Measurements from ENCODE around the gene TMEM240.

TMEM240 gene

DNA sequence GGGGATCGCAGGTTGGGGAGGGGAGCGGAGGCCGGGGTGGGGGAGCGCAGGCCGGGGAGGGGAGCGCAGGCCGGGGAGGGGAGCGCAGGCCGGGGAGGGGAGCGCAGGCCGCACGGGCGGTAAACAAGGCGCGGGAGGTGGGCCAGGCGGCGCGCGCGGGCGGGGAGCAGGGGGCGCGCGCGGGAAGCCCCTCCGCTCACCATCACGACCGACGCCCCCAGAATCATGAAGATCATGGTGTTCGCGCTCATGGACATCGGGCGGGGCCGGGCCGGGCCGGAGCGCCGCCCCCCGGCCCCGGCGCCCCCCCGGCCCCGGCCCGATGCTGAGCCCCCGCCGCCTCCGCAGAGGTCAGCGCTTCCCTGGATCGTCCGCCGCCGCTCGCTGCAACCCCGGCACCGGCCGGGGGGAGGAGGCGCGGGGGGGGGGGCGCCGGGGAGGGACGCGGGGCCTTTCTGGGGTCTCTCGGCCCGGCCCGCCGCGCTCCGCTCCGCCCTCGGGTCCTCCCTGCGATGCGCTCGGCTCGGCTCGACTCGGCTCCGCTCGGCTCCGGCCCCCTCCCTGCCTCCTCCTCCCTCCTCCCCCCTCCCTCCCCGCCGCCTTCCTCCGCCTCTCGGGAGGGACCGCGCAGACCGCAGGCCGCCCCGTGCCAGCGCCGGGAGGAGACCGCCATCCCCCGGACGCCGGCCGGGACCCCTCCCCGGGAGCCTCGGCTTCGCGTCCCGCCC is at the start of gene TMEM240:
TSS of gene TMEM240 (minus strand) at position 535 of the 728 bp plus-strand sequence. CDS start at position 257, 278 bp downstream.
- TF ChIP-seq JUND (IDR thresholded peaks at IDR 0.05; ENCODE audit: low read depth): no peak
- no peak for DNase-seq (ENCODE audit: low read depth in 1 of 2, low spot score in 1 of 2)
- in situ Hi-C loops (cut with HindIII; ENCODE audit: low pct_unique_long_range_greater_than_20kb, low sequenced_read_pairs): no loop called here

DNA sequence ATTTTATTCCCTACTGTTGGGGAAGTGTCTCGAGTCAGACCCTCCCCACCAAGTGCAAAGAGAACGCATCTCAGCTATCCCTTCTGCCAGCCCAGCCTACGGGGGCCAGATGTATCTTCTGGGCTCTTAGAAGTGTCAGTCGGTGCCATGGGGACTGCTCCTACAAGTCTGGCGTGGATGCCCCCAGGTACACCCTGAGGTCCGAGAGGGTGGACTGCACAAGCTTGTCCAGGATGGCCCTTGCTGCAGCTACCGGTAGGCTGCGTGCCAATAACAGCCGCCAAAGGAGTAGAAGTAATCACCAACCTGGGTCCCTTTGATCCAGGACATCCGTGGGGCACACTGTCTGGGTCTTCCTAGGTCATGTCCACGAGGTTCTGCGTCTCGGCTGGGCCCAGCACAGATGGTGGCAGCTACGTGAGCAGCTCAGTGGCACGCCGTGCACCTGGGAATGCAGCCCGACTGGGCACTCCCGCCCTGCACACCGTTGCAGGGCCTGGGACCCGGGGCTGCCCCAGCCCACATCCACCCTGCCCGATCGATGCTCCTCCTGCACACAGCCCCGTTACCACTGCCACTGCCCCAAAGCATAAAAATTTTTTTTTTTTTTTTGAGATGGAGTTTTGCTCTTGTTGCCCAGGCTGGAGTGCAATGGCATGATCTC is 43.1 kb upstream of the TMEM240 start:
- TF ChIP-seq JUND (IDR thresholded peaks at IDR 0.05; ENCODE audit: low read depth): no peak
- no peak for DNase-seq (ENCODE audit: low read depth in 1 of 2, low spot score in 1 of 2)
- in situ Hi-C loops (cut with HindIII; ENCODE audit: low pct_unique_long_range_greater_than_20kb, low sequenced_read_pairs): no loop called here

DNA sequence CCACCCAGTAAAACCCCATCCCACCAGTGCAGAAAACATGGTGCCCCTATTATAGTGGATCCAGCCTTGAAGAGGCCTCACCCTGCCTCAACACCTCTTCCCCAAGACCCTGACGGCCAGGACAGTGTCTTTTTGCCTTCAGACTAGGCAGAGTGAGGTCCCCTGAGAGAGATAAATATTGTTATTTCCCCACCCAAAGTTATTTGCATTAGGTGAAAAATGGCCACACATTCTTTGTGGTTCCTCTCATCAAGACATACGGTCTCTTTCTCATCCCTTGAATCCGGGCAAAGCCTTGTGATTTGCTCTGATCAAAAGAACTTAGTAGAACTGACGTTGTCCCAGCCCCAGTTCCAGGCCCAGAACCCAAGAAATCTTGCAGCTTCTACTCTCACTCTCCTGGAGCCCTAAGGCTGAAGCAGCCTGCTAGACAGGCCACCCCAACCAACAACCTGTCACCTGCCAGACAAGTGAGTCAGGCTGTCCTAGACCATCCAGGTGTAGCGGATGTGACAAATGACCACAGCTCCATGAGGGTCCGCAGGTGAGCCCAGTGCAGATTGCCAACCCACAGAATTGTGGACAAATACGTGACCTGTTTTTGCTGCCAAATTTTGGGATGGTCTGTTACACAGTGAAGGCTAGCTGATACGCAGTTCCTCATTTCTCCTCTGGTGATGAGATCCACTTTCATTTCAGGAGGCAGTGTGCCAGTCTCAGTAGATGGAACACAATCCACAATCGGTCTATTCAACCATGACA is 42.3 kb upstream of the TMEM240 start:
- no peak for TF ChIP-seq JUND (IDR thresholded peaks at IDR 0.05; ENCODE audit: low read depth)
- no peak for DNase-seq (ENCODE audit: low read depth in 1 of 2, low spot score in 1 of 2)
- in situ Hi-C loops (cut with HindIII; ENCODE audit: low pct_unique_long_range_greater_than_20kb, low sequenced_read_pairs): no loop called here

DNA sequence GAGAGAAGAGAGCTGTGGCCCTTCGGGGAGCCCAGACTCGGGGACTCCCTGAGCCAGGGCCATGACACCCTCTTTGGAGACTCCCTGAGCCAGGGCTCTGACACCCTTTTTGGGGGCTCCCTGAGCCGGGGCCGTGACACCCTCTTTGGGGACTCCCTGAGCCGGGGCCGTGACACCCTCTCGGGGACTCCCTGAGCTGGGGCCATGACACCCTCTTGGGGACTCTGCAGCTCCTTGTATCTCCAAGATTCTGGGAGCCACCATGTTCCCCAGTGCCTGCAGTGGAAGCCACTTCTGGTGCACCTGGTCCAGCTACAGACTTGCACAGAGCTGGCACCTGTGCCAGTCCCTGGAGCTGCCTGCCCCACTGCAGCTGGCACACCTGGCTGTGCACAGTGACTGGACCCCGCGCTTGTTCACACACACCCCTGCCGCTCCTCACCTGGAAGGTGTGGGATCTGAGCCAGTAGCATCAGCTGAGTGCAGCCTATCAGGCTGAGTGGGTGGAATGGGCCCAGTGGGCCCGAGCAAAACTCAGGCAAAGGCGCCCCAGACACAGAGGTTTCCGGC is 38.0 kb upstream of the TMEM240 start:
- DNase-seq (ENCODE audit: low read depth in 1 of 2, low spot score in 1 of 2): no peak
- in situ Hi-C loops (cut with HindIII; ENCODE audit: low pct_unique_long_range_greater_than_20kb, low sequenced_read_pairs): no loop called here

DNA sequence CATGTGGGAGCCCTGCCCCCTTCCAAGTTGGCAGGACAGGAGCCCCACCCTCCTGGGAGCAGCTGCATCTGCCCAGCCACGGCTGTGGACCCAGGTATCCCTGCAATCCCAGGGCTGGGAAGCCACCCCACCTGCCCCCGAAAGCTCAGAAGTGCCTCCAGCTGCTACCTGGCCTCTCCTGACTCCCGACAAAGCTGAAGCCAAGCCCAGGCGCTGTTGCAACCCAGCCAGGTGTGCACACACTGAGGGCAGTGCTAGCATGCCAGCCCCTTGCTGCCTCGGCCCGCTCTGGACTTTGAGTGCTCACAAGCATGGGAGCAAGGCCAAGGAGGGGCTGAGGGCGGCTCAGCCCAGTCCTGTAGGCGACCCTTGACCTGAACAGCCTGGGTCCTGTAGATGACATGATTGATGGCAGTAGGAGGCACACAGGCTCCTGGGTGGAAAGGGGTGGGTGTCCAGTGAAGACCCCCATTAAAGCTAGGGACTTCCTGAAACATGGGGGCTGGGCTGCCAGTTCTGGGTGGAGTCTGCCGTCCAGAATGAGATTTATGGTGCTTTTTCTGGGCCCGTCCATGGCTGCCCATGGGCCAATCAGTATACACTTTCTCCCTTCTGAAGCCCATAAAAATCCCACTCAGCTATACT is 37.1 kb upstream of the TMEM240 start:
- DNase-seq (ENCODE audit: low read depth in 1 of 2, low spot score in 1 of 2): no peak
- TF ChIP-seq JUND (IDR thresholded peaks at IDR 0.05; ENCODE audit: low read depth): no peak
- in situ Hi-C loops (cut with HindIII; ENCODE audit: low pct_unique_long_range_greater_than_20kb, low sequenced_read_pairs): no loop called here

More for the DNA sequence above, 38.0 kb upstream of the TMEM240 start:
- no peak for TF ChIP-seq JUND (IDR thresholded peaks at IDR 0.05; ENCODE audit: low read depth)

DNA sequence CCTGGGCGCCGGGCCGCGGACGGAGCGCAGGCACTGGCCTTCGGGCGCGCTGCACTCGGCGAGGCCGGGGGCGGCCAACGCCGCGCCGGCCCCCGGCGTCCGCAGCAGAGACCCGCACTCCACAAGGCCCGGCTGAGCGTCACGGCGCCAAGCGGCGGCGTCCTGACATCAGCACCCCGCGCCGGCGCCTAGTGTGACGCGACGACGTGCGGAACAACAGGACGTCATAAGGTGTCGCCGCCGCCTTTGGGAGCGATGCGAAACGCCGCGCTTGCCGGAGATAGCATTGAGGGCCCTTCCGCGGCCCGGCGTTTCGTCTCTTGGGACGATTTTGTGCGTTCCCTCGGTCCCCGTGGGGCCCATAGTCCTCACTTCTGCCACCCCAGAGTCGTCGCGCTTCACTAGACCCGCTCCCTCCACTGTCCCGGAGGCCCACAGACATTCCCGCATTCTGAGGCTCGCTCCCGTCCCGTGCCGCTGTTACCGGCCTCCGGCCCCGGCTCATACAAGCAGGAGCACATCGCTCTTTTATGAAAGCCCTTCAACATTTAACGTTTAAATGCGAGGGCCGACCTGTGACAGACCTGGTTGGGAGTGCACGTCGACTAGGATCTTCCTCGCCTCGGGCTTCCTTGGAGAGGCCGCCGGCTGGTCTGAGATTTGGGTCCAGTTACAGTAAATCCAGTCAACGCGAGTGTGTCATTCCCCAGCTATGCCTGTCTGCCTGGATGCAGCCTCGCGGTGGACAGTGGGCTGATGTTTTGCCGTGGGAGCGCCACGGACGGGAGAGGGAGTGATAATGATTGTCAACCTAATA is 34.5 kb upstream of the TMEM240 start, which contains the start of gene SSU72:
TSS of gene SSU72 (minus strand) at position 143 of the 817 bp plus-strand sequence. CDS start 306 bp downstream, outside the sequence.
- in situ Hi-C loops (cut with HindIII; ENCODE audit: low pct_unique_long_range_greater_than_20kb, low sequenced_read_pairs): no loop called here
- DNase-seq (ENCODE audit: low read depth in 1 of 2, low spot score in 1 of 2): peak; percentile 75 to 92

DNA sequence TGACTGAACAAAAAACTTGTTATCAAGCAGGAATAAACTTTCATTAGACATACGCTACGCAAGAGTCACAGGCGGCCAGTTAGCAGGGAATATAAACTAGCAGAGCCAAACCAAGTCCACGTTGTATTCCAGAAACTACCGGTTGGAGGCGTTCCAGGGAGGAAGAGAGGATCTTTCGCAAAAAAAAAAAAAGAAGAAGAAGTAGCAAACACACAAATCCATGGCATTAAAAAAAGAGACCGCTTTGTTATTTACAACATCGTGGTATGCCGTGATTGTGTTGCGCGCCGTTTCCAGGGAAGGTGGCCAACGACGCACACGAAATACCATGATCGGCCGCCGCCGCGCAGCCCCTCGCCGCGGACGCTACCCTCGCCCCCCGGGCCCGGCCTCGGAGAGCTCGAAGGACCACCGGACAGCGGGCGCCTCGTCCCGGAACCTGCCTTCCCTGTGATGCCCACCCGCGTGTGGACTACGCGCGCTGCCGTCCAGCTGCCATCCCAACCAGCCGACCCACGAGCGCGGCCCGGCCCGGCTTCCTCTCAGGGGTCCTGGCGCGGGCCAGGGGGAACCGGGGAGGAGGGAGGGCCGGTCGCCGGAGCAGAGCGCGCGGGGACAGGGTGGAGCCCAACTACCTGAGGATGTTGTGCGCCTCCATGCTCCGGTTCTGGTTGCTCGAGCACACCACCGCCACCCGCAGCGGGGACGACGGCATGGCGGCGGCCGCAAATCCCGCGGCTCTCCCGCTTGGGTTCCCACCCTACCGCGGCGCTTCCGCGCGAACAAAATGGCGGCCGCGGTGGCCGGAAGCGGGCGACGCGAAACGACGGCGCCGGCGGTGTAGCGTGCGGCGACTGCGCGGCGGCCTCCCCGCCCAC is 33.7 kb upstream of the TMEM240 start:
- in situ Hi-C loops (cut with HindIII; ENCODE audit: low pct_unique_long_range_greater_than_20kb, low sequenced_read_pairs): no loop called here
- TF ChIP-seq JUND (IDR thresholded peaks at IDR 0.05; ENCODE audit: low read depth): no peak
- DNase-seq (ENCODE audit: low read depth in 1 of 2, low spot score in 1 of 2): peak; percentile 59 to 68

More for the DNA sequence above, 34.5 kb upstream of the TMEM240 start, which contains the start of gene SSU72:
- TF ChIP-seq JUND (IDR thresholded peaks at IDR 0.05; ENCODE audit: low read depth): no peak

DNA sequence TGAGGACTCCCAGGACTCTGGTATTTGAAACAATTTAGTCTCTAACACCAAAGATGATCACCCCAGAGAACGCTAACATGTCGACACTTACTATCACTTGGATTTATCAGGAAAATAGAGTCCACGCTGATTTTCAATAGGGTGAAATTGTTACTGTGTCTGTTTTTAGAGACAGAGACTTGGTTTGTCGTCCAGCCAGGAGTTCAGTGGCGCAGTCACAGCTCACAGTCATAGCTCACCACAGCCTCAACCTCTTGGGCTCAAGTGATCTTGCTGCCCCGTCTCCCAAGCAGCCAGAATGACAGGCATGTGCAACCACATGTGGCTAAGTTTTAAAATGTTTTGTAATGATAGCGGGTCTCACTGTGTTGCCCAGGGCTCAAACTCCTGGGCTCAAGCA is 28.9 kb upstream of the TMEM240 start:
- in situ Hi-C loops (cut with HindIII; ENCODE audit: low pct_unique_long_range_greater_than_20kb, low sequenced_read_pairs): no loop called here
- no peak for TF ChIP-seq JUND (IDR thresholded peaks at IDR 0.05; ENCODE audit: low read depth)

DNA sequence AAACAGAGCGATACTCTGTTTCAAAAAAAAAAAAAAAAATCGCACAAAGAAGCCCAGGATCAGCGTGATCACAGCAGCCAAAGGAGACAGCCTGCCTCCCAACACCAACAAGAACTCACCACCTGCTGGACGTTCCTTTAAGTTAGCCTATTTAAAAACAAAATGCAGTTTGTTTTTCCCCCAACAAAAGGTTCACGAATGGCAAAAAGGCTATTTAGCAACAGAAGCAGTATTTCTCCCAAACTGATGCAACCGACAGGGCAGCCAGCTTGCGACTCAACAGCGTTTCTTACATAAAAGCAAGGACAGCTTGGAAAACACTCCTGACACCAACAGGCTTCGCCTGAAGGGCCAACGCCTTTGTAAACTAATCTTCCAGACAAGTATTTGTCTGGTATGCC is 27.5 kb upstream of the TMEM240 start:
- DNase-seq (ENCODE audit: low read depth in 1 of 2, low spot score in 1 of 2): no peak
- in situ Hi-C loops (cut with HindIII; ENCODE audit: low pct_unique_long_range_greater_than_20kb, low sequenced_read_pairs): no loop called here
- no peak for TF ChIP-seq JUND (IDR thresholded peaks at IDR 0.05; ENCODE audit: low read depth)

More for the DNA sequence above, 28.9 kb upstream of the TMEM240 start:
- no peak for DNase-seq (ENCODE audit: low read depth in 1 of 2, low spot score in 1 of 2)

DNA sequence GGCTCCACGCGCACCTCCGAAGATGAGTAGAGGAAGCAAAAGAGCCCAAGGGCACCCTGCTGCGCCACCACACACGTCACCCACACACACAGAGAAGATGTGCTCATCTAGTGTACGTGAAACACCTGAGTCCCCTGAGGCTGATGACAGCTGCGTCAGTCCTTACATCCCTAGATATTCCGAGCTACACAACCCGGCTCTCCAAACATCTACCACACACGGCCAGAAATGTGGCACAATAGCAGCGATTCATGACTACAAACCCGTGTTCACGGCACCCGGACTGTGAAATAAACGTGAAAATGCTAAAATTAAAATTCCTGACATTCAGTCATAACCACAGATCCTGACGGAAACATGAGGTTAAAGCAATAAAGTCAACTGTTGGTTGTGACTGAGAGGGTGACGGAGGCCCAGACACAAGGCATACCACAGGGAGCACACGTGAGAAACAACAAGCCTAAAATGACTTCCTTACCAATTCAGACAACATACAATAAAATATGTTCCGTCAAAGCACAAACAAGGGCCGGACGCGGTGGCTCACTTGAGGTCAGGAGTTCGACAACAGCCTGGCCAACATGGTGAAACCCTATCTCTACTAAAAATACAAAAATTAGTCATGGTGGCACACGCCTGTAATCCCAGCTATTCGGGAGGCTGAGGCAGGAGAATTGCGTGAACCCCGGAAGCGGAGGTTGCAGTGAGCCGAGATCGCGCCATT is 26.9 kb upstream of the TMEM240 start:
- no peak for DNase-seq (ENCODE audit: low read depth in 1 of 2, low spot score in 1 of 2)
- in situ Hi-C loops (cut with HindIII; ENCODE audit: low pct_unique_long_range_greater_than_20kb, low sequenced_read_pairs): no loop called here
- TF ChIP-seq JUND (IDR thresholded peaks at IDR 0.05; ENCODE audit: low read depth): no peak
